ENCODE data around the gene DUSP22. TPM values are rescaled to one million over a fixed set of nuclear protein-coding genes. Genes with fewer than 3 reads are reported as not detected.
"Not testable (repeated sequence)": the region's sequence is repeated elsewhere in the genome, so short reads cannot be mapped to it uniquely, and the experiment has no call there.

DUSP22 gene
- polyA plus RNA-seq, 3 donors = 21.5 to 23.2 (median 22.7) TPM

DNA sequence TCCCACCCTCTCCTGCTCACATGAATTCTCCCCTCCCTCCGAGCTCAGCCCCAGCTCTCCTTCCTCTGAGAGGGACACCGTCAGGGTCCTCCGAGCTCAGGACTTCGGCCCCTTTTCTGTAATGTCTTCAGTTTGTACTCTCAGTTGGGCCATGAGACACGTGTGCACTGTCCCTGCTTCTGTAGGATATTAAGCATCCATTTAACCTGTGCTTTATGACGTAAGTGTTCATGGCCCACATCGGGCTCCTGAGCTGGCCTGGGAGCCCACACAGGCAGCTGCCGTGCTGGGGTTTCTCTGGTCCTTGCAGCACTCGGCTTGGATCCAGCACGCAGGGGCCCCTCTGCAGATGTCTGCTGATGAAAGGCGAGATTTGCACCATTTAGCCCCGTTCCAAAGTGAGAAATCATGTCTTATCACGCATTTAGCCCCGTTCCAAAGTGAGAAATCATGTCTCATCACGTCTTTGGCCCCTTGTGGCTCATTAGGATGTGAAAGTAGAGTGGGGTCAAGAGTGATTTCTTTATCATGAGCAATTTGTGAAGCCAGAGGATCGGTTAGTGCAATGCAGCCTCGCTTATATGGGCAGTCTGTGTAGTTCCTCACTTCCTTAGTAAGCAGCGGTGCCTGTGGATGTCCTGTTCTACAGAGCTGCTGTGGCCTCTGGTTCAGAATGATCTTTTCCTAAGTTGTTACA is 25.3 kb downstream of the DUSP22 start:
- DNase-seq (ENCODE audit: extremely low read depth in 1 of 11, low read depth in 9 of 11, low spot score in 4 of 11) = no peak

DNA sequence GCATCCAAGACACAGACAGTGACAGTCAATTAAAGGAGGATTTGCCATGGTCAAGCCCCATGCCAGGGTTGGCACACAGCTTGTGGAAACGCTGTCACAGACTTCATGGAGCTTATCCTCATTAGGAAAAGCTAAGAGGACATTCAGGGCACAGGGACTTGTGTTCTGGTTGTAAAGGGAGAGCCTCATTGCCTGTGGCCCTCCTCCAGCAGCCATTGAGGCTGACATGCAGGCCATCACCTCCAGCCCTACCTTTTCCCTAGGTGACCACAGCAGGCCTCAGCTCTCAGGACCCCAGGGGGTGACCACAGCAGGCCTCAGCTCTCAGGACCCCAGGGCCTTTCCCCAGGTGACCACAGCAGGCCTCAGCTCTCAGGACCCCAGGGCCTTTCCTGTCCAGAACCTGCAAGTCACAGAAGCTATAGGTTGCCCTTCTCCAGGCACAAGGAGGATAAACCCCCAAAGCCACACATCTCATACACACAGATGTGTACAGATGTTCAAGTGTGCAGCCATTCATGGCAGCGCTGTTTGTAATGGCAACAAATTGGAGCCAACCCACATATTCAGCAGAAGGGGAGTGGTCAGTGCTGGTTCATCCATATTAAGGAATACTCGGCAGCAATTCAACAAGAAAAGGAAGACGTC is 26.1 kb downstream of the DUSP22 start:
- DNase-seq (ENCODE audit: extremely low read depth in 1 of 11, low read depth in 9 of 11, low spot score in 4 of 11) = no peak

GRCh38 chr6:319177-320131 is 27.2 kb downstream of the DUSP22 start:
- DNase-seq (ENCODE audit: extremely low read depth in 1 of 11, low read depth in 9 of 11, low spot score in 4 of 11) = no peak

GRCh38 chr6:320351-321157 is 28.3 kb downstream of the DUSP22 start:
- no peak for DNase-seq (ENCODE audit: extremely low read depth in 1 of 11, low read depth in 9 of 11, low spot score in 4 of 11)

DNA sequence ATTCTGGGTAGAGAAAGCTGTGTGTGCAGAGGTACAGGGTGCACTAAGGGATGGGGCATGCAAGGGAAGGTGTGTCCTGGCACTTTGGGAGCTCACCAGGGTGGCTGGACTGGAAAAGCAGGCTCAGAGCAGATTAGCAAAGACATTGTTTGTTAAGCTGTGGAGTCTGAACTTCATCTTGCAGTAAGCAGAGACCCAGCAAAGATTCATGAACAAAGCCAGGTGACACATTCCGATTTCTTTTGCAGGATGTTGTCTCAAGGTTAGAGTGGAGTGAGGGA is 28.8 kb downstream of the DUSP22 start:
- no peak for DNase-seq (ENCODE audit: extremely low read depth in 1 of 11, low read depth in 9 of 11, low spot score in 4 of 11)

GRCh38 chr6:321536-322258 is 29.4 kb downstream of the DUSP22 start:
- no peak for DNase-seq (ENCODE audit: extremely low read depth in 1 of 11, low read depth in 9 of 11, low spot score in 4 of 11)

- no peak for DNase-seq (ENCODE audit: extremely low read depth in 1 of 11, low read depth in 9 of 11, low spot score in 4 of 11)
Measured at GRCh38 chr6:322259-322930, 30.1 kb downstream of the DUSP22 start.

- no peak for DNase-seq (ENCODE audit: extremely low read depth in 1 of 11, low read depth in 9 of 11, low spot score in 4 of 11)
Measured at GRCh38 chr6:322940-323729, 30.8 kb downstream of the DUSP22 start.

DNA sequence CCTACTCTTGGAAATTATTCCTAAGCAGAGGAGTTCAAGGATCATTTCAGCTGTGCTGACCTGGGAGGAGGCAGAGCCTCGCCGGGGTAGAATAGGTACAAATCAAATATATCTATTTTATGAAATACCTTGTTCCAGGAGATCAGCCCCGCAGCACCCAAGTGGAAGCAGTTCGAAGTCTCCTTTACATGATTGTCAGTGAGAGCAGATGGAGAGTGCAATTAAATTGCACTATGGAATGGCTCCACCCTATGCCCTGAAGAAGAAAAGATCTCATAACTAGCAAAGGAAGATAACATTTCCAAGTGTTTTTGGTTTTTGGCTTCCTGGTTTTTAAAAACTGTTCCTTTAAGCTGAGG is 31.4 kb downstream of the DUSP22 start:
- DNase-seq (ENCODE audit: extremely low read depth in 1 of 11, low read depth in 9 of 11, low spot score in 4 of 11) = no peak

- DNase-seq (ENCODE audit: extremely low read depth in 1 of 11, low read depth in 9 of 11, low spot score in 4 of 11) = no peak
Measured at GRCh38 chr6:324116-324728, 31.9 kb downstream of the DUSP22 start.

- no peak for DNase-seq (ENCODE audit: extremely low read depth in 1 of 11, low read depth in 9 of 11, low spot score in 4 of 11)
Measured at GRCh38 chr6:324729-325125, 32.4 kb downstream of the DUSP22 start.

DNA sequence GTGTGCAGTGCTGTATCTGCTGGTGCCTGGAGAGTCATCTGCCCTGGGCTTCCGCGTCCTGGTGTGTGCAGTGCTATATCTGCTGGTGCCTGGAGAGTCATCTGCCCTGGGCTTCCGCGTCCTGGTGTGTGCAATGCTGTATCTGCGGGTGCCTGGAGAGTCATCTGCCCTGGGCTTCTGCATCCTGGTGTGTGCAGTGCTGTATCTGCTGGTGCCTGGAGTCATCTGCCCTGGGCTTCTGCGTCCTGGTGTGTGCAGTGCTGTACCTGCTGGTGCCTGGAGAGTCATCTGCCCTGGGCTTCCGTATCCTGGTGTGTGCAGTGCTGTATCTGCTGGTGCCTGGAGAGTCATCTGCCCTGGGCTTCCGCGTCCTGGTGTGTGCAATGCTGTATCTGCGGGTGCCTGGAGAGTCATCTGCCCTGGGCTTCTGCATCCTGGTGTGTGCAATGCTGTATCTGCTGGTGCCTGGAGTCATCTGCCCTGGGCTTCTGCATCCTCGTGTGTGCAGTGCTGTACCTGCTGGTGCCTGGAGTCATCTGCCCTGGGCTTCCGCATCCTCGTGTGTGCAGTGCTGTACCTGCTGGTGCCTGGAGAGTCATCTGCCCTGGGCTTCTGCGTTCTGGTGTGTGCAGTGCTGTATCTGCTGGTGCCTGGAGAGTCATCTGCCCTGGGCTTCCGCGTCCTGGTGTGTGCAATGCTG is 33.0 kb downstream of the DUSP22 start:
- DNase-seq (ENCODE audit: extremely low read depth in 1 of 11, low read depth in 9 of 11, low spot score in 4 of 11) = not testable (repeated sequence)

- DNase-seq (ENCODE audit: extremely low read depth in 1 of 11, low read depth in 9 of 11, low spot score in 4 of 11) = not testable (repeated sequence)
Measured at GRCh38 chr6:326066-326465, 33.8 kb downstream of the DUSP22 start.

DNA sequence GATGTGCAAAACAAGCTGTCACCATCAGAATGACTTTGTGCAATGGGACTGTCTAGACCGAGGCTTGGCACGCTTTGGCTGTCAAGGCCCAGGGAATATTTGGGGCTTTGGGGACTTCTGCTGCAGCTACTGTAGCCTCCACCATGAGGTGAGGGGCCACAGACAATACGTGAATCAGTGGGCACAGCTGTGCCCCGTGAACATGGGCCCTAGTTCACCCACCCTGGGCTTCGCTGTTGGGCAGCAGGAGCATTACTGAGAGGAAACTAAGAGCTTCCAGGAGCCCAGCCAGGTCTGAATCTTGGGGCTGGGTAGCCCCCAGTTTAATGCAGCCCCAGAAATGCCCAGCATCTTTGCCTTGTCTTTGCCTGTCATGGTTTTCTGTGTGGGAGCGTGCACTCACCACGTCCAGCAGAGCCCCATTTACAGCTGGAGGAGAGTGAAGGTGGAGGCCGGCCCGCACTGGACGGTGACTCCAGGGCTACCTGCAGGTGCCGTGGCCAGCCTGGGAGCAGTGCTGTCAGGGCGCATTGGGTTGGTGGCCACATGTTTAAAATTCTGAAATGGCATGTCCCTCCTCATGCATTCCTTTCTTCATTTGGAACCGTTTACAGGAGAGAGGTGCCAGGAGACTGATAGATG is 34.7 kb downstream of the DUSP22 start:
- no peak for DNase-seq (ENCODE audit: extremely low read depth in 1 of 11, low read depth in 9 of 11, low spot score in 4 of 11)

DNA sequence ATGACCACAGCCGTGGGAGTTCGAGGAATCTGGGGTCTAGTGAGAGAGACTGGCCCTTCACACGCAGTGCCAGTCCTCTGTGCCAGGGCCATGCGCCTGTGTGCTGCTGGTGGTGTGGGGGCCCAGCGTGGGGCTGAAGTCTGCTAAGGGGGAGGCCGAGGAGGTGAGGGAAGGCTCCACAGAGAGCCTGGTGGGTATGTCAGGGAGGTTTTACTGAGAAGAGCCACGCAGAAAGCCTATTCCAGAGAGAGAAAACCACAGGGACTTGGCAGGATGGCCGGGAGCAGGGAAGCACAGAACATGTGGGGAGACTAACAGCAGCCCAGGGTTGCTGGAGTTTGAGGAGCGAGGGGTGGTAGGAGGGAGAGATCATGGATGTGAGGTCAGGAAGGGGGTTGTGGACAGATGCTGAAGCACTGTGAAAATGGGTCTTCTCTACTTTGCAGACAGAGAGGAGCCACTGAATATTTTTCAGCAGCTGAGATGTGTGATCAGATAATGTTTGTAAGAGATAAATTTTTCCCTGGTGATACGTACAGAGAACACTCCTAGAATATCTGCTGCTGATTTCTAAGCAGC is 35.3 kb downstream of the DUSP22 start:
- no peak for DNase-seq (ENCODE audit: extremely low read depth in 1 of 11, low read depth in 9 of 11, low spot score in 4 of 11)

Data from renal cortex interstitium (tissue), 11 donors.